Measurements from ENCODE around the gene ADGRV1.

Gene ADGRV1

GRCh38 chr5:91070761-91071550 is 512.4 kb downstream of the ADGRV1 start:
- no peak overlapping the region for H3K4me3 ChIP-seq (ENCODE audit: low read depth, low read length)
- DNase-seq (ENCODE audit: low read depth) = no peak
- TF ChIP-seq, protein P1, sequence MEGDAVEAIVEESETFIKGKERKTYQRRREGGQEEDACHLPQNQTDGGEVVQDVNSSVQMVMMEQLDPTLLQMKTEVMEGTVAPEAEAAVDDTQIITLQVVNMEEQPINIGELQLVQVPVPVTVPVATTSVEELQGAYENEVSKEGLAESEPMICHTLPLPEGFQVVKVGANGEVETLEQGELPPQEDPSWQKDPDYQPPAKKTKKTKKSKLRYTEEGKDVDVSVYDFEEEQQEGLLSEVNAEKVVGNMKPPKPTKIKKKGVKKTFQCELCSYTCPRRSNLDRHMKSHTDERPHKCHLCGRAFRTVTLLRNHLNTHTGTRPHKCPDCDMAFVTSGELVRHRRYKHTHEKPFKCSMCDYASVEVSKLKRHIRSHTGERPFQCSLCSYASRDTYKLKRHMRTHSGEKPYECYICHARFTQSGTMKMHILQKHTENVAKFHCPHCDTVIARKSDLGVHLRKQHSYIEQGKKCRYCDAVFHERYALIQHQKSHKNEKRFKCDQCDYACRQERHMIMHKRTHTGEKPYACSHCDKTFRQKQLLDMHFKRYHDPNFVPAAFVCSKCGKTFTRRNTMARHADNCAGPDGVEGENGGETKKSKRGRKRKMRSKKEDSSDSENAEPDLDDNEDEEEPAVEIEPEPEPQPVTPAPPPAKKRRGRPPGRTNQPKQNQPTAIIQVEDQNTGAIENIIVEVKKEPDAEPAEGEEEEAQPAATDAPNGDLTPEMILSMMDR (conservative IDR thresholded peaks at IDR 0.05; ENCODE audit: low read depth, low read length) = no peak

DNA sequence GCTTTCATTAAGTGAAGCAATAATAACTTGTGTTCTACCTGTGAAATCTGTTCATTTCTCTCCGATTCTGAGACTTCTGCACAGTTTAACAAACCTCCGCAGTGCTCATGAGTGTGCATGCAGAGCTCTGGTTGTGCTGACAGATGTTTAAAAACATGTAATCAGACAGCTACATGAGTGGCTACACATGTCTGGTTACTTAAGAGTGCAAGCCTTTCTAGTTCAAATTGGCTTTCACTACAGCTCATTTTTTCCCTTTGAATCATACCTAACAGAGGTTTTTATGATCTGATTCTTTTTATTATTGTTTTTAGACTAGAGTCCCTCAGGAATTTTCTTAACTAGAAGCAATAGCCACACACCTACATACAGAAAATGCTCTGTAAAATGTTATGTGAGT is 514.3 kb downstream of the ADGRV1 start:
- TF ChIP-seq, protein P1 (conservative IDR thresholded peaks at IDR 0.05; ENCODE audit: low read depth, low read length) = no peak
- peak; percentile 77 for DNase-seq (ENCODE audit: low read depth)
- no peak overlapping the region for H3K4me3 ChIP-seq (ENCODE audit: low read depth, low read length)

DNA sequence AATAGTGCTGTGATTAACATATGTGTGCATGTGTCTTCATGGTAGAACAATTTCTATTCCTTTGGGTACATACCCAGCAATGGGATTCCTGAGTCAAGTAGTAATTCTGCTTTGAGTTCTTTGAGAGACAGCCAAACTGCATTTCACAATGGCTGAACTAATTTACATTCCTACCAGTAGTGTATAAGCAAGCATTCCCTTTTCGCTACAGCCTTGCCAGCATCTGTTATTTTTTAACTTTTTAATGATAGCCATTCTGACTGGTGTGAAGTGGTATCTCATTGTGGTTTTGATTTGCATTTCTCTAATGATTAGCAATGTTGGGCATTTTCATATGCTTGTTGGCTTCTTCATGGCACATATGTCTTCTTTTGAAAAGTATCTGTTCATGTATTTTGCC is 516.0 kb downstream of the ADGRV1 start:
- peak; percentile 95 for DNase-seq (ENCODE audit: low read depth)
- TF ChIP-seq, protein P1 (conservative IDR thresholded peaks at IDR 0.05; ENCODE audit: low read depth, low read length) = peak; percentile 51
- H3K4me3 ChIP-seq (ENCODE audit: low read depth, low read length) = no peak overlapping the region

DNA sequence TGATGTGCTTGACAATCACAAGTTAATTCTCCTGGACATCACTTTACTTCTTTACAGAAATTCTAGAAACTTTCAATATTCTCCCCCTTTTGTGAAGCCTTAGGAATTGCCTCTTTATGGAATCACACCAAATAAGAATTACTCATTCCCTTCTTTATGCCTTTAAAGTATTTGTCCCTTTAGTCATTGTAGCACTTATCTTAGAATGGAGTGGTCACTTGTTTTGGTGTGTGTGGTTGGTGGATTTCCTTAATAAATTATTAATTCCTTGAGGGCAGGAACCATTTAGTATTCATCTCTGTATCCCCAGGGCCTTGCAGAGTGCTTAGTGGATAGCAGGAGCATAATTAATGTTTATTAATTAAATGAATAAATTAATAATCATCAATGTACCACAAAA is 517.5 kb downstream of the ADGRV1 start:
- TF ChIP-seq, protein P1 (conservative IDR thresholded peaks at IDR 0.05; ENCODE audit: low read depth, low read length) = no peak
- DNase-seq (ENCODE audit: low read depth) = no peak
- H3K4me3 ChIP-seq (ENCODE audit: low read depth, low read length) = no peak overlapping the region

GRCh38 chr5:91077623-91078022 is 519.0 kb downstream of the ADGRV1 start:
- TF ChIP-seq, protein P1 (conservative IDR thresholded peaks at IDR 0.05; ENCODE audit: low read depth, low read length) = no peak
- no peak overlapping the region for H3K4me3 ChIP-seq (ENCODE audit: low read depth, low read length)
- no peak for DNase-seq (ENCODE audit: low read depth)

DNA sequence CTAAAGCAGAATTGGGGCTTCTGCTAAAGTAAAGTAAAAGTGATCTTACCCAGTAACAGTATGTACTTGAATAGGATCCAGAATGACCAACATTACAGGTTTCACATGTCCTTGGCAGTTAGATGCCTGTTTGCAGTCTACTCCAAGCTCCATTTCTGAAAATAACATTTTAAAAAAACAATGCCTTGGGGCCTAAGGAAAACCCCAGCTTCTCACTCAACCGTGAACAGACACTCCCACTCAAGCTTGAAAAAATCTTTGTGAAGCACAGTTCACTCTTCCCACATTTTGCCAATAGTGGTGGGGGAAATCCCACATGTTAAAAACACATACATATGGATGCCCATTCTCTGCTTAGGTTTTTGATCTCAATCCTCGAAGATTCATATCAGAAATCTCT is 520.4 kb downstream of the ADGRV1 start:
- DNase-seq (ENCODE audit: low read depth) = peak; percentile 56
- TF ChIP-seq, protein P1 (conservative IDR thresholded peaks at IDR 0.05; ENCODE audit: low read depth, low read length) = no peak
- no peak overlapping the region for H3K4me3 ChIP-seq (ENCODE audit: low read depth, low read length)

DNA sequence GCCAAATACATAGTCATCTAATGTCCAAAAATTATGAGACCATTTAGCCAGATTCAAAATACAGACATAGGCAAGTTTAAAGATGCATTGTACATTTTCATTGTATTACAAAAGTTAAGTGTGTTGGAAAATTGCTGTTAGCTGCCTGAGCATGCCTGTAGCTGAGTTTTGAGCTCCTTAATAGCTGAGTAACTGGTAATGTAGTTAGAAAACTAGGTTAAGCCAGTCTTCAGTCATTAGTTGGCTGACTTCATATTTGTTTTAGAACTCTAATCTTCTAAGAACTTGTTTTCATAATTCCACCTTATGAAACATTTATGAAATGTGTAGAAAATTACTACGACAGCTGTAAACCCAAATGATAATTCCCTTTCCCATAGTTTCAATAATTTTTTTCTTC is 531.2 kb downstream of the ADGRV1 start:
- no peak for DNase-seq (ENCODE audit: low read depth)
- TF ChIP-seq, protein P1 (conservative IDR thresholded peaks at IDR 0.05; ENCODE audit: low read depth, low read length) = no peak
- no peak overlapping the region for H3K4me3 ChIP-seq (ENCODE audit: low read depth, low read length)

Data from choroid plexus epithelial cell (primary cell).